ENCODE results near the gene RSBN1. TPM values are rescaled to one million over a fixed set of nuclear protein-coding genes. Genes with fewer than 3 reads are reported as not detected.
"Not testable (repeated sequence)": the region's sequence is repeated elsewhere in the genome, so short reads cannot be mapped to it uniquely, and the experiment has no call there.

Gene RSBN1
- total and polyA plus RNA-seq, 2 experiments from 2014 or later, result 12.8 to 20.3 TPM

DNA sequence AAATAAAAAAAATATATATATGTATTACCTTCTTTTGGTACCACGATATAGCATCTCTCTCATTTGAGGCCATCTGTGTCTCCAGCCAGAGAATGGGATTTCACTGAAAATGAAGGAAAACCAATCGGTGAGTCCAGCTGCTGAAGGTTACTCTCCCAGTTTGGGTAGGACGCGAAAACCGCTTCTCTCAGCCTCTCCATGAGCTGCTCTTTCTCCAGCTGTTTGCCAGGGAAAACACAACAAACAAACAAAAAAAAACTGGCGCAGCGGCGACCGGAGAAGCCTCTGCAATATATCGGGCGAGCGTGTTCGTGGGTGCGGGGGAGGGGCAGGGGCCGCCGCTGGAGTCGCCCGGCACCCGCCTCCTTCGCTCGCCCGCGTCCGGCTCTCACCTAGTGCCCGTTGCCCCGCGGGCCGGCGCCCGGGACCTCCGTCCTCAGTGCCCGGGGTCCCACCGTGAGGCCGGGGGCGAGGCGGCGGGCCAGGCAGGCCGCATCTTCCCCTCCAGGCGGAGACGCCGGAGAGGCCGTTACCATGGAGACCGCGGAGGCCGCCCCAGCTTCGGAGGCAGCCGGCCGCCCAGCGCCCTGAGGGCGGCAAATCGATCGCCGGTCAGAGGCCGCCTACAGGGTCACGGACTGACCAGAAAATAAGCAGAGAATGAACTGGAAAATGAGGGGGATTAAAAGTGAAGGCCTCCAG is 53.5 kb downstream of the RSBN1 start:
- WGBS (ENCODE audit: low lambda C conversion rate, missing lambda C conversion rate), result 2% methylated on average over 42 of the region's 55 CpGs
- peak; percentile 76 for DNase-seq (ENCODE audit: low spot score)
- H3K36me3 ChIP-seq (replicated peaks; ENCODE audit: insufficient read depth, low read depth), result no peaks in the 10 kb centered on the region
- peak overlapping the region; percentile 85 for H3K4me3 ChIP-seq
- no peaks in the 10 kb centered on the region for H3K9me3 ChIP-seq (ENCODE audit: low read depth)
- peaks cover 7% of the 10 kb centered on the region for H3K4me1 ChIP-seq (ENCODE audit: insufficient read depth)
- peaks cover 4% of the 10 kb centered on the region for H4K20me1 ChIP-seq (ENCODE audit: insufficient read depth, poor library complexity, severe bottlenecking)
- H3K79me2 ChIP-seq, result peaks cover 30% of the 10 kb centered on the region
- H2AFZ ChIP-seq, result peak overlapping the region; percentile 86
- H3K27me3 ChIP-seq, result no peaks in the 10 kb centered on the region
- peak overlapping the region; percentile 78 for H3K4me2 ChIP-seq
- H3K27ac ChIP-seq, result peak overlapping the region; percentile 93
- H3K9me2 ChIP-seq (replicated peaks; ENCODE audit: insufficient read depth), result no peaks in the 10 kb centered on the region
- TF ChIP-seq EZH2 (IDR thresholded peaks at IDR 0.05; ENCODE audit: borderline replicate concordance), result no peak

DNA sequence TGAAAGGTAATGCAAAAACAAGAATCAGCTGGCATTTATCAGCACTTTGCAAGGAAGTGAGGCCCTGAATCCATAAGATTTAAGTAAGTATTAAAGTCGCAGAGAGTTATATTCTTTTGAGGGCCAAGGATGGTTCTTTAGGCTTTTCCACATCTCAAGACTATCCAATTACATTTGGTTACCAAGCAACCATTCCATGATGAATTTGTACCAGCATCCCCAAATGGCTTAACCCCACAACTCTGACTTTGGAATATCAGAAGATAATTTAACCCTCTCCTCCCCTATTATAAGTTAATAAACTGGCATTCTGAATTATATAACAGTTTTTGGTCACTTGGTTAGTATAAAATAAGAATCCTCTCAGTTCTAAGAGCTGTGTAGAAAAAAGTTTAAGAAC is 55.8 kb downstream of the RSBN1 start:
- Histone ChIP-seq H2AFZ (no peak overlapping the region), H3K27me3 (no peaks in the 10 kb centered on the region), H3K36me3 (replicated peaks; ENCODE audit: insufficient read depth, low read depth) (no peaks in the 10 kb centered on the region), H3K9me3 (ENCODE audit: low read depth) (no peaks in the 10 kb centered on the region), H3K27ac (no peak overlapping the region), H4K20me1 (ENCODE audit: insufficient read depth, poor library complexity, severe bottlenecking) (peaks cover 4% of the 10 kb centered on the region), H3K4me1 (ENCODE audit: insufficient read depth) (peaks cover 7% of the 10 kb centered on the region), H3K4me2 (peak overlapping the region; percentile 21), H3K79me2 (peaks cover 30% of the 10 kb centered on the region), H3K4me3 (no peak overlapping the region), H3K9me2 (replicated peaks; ENCODE audit: insufficient read depth) (no peaks in the 10 kb centered on the region)
- DNase-seq (ENCODE audit: low spot score), result no peak
- 81% methylated on average over 1 of the region's 1 CpG for WGBS (ENCODE audit: low lambda C conversion rate, missing lambda C conversion rate)
- no peak for TF ChIP-seq EZH2phosphoT487 (IDR thresholded peaks at IDR 0.05; ENCODE audit: low read depth, severe bottlenecking, unreplicated experiment)
- TF ChIP-seq EZH2 (IDR thresholded peaks at IDR 0.05; ENCODE audit: borderline replicate concordance), result no peak
- TF ChIP-seq, protein P1, sequence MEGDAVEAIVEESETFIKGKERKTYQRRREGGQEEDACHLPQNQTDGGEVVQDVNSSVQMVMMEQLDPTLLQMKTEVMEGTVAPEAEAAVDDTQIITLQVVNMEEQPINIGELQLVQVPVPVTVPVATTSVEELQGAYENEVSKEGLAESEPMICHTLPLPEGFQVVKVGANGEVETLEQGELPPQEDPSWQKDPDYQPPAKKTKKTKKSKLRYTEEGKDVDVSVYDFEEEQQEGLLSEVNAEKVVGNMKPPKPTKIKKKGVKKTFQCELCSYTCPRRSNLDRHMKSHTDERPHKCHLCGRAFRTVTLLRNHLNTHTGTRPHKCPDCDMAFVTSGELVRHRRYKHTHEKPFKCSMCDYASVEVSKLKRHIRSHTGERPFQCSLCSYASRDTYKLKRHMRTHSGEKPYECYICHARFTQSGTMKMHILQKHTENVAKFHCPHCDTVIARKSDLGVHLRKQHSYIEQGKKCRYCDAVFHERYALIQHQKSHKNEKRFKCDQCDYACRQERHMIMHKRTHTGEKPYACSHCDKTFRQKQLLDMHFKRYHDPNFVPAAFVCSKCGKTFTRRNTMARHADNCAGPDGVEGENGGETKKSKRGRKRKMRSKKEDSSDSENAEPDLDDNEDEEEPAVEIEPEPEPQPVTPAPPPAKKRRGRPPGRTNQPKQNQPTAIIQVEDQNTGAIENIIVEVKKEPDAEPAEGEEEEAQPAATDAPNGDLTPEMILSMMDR (IDR thresholded peaks at IDR 0.05; ENCODE audit: poor library complexity), result no peak

GRCh38 chr1:113753333-113753732 is 58.9 kb downstream of the RSBN1 start:
- H3K4me2 ChIP-seq; H3K9me3 ChIP-seq (ENCODE audit: low read depth); H3K4me3 ChIP-seq; H2AFZ ChIP-seq; H3K27ac ChIP-seq; DNase-seq (ENCODE audit: low spot score); H3K4me1 ChIP-seq (ENCODE audit: insufficient read depth); H4K20me1 ChIP-seq (ENCODE audit: insufficient read depth, poor library complexity, severe bottlenecking); H3K36me3 ChIP-seq (replicated peaks; ENCODE audit: insufficient read depth, low read depth); H3K9me2 ChIP-seq (replicated peaks; ENCODE audit: insufficient read depth); H3K27me3 ChIP-seq: not testable (repeated sequence)
- peaks cover 27% of the 10 kb centered on the region for H3K79me2 ChIP-seq
- WGBS (ENCODE audit: low lambda C conversion rate, missing lambda C conversion rate), result 93% methylated on average over 6 of the region's 6 CpGs

DNA sequence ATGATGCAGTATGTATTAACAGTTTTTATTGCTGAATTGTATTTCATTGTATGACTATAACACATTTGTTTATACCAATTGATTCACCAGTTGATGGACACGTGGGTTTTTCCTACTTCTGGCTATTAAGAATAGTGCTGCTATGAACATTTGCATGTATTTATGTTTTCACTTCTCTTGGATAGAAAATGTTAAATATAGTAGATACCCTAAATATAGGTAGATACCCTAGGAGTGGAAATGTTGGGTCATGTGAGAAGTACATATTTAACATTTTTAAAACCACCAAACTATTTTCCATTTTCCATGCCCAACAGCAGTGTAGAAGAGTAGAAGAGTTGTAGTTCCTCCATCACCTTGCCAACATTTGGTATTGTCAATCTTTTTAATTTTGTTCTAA is 60.8 kb downstream of the RSBN1 start:
- no peaks in the 10 kb centered on the region for H3K27me3 ChIP-seq
- DNase-seq (ENCODE audit: low spot score), result no peak
- 88% methylated on average over 1 of the region's 1 CpG for WGBS (ENCODE audit: low lambda C conversion rate, missing lambda C conversion rate)
- no peak overlapping the region for H2AFZ ChIP-seq
- no peaks in the 10 kb centered on the region for H3K9me3 ChIP-seq (ENCODE audit: low read depth)
- peaks cover 12% of the 10 kb centered on the region for H3K79me2 ChIP-seq
- H3K4me2 ChIP-seq, result no peak overlapping the region
- H4K20me1 ChIP-seq (ENCODE audit: insufficient read depth, poor library complexity, severe bottlenecking), result no peaks in the 10 kb centered on the region
- H3K27ac ChIP-seq, result no peak overlapping the region
- TF ChIP-seq EZH2phosphoT487 (IDR thresholded peaks at IDR 0.05; ENCODE audit: low read depth, severe bottlenecking, unreplicated experiment), result no peak
- no peak for TF ChIP-seq EZH2 (IDR thresholded peaks at IDR 0.05; ENCODE audit: borderline replicate concordance)
- TF ChIP-seq, protein P1 (IDR thresholded peaks at IDR 0.05; ENCODE audit: poor library complexity), result no peak
- H3K9me2 ChIP-seq (replicated peaks; ENCODE audit: insufficient read depth), result no peaks in the 10 kb centered on the region
- H3K36me3 ChIP-seq (replicated peaks; ENCODE audit: insufficient read depth, low read depth), result no peaks in the 10 kb centered on the region
- no peak overlapping the region for H3K4me3 ChIP-seq
- no peaks in the 10 kb centered on the region for H3K4me1 ChIP-seq (ENCODE audit: insufficient read depth)

Measured in hepatocyte (in vitro differentiated cells).